HG03045 (cell line): ENCODE data around the gene SLC35E4.
A peak's percentile ranks its signal among the peaks of the same experiment; 100 is the strongest.
"Not testable (repeated sequence)": the region's sequence is repeated elsewhere in the genome, so short reads cannot be mapped to it uniquely, and the experiment has no call there.

Source experiments
- ATAC-seq: cut with Tn5 transposase; IDR thresholded peaks from one replicate; pipeline ENCODE4 v1.9.1; 2021; ENCODE audit warnings: mild to moderate bottlenecking, moderate library complexity; ENCODE audit not compliant: unreplicated experiment

SLC35E4 gene

GRCh38 chr22:30610299-30610698 lies 25.3 kb upstream of the SLC35E4 start:
- no peak for ATAC-seq

- no peak for ATAC-seq
Measured at GRCh38 chr22:30611197-30611596, 24.4 kb upstream of the SLC35E4 start.

GRCh38 chr22:30612789-30613188 lies 22.8 kb upstream of the SLC35E4 start:
- ATAC-seq = no peak

GRCh38 chr22:30614268-30614667 lies 21.3 kb upstream of the SLC35E4 start:
- ATAC-seq = no peak

- ATAC-seq = no peak
Measured at GRCh38 chr22:30614879-30615278, 20.7 kb upstream of the SLC35E4 start.

GRCh38 chr22:30615543-30615954 lies 20.0 kb upstream of the SLC35E4 start:
- no peak for ATAC-seq

GRCh38 chr22:30617819-30618218 lies 17.8 kb upstream of the SLC35E4 start:
- ATAC-seq = no peak

- not testable (repeated sequence) for ATAC-seq
Measured at GRCh38 chr22:30619909-30620308, 15.7 kb upstream of the SLC35E4 start.

GRCh38 chr22:30626413-30626812 lies 9.2 kb upstream of the SLC35E4 start:
- ATAC-seq = no peak

GRCh38 chr22:30627471-30627870 lies 8.1 kb upstream of the SLC35E4 start:
- no peak for ATAC-seq

- ATAC-seq = no peak
Measured at GRCh38 chr22:30628491-30628890, 7.1 kb upstream of the SLC35E4 start.

GRCh38 chr22:30631469-30631868 lies 4.1 kb upstream of the SLC35E4 start:
- not testable (repeated sequence) for ATAC-seq

- peak; percentile 44 for ATAC-seq
Measured at GRCh38 chr22:30634471-30635233, 929 bp upstream of the SLC35E4 start.

GRCh38 chr22:30636226-30637077 lies 871 bp downstream of the SLC35E4 start:
- ATAC-seq = no peak

- ATAC-seq = no peak
Measured at GRCh38 chr22:30637701-30638114, 2.1 kb downstream of the SLC35E4 start.

GRCh38 chr22:30640361-30640760 lies 4.8 kb downstream of the SLC35E4 start:
- ATAC-seq = no peak

GRCh38 chr22:30640839-30641430 lies 5.4 kb downstream of the SLC35E4 start:
- ATAC-seq = no peak

GRCh38 chr22:30643055-30643875 lies 7.7 kb downstream of the SLC35E4 start:
- no peak for ATAC-seq

GRCh38 chr22:30646518-30647160 lies 11.1 kb downstream of the SLC35E4 start:
- ATAC-seq = no peak

GRCh38 chr22:30647536-30647935 lies 12.0 kb downstream of the SLC35E4 start:
- no peak for ATAC-seq
